Cerebellar cortex (tissue), 1 donor: ENCODE data around the gene CDKN1A.
A peak's percentile ranks its signal among the peaks of the same experiment; 100 is the strongest.

ENCODE experiments used
- DNase-seq: peaks from one replicate; pipeline ENCODE4 v3.0.0-alpha.2; 2015; ENCODE audit warnings: low spot score

The CDKN1A gene

GRCh38 chr6:36677753-36678487 lies 594 bp upstream of the CDKN1A start:
- peak; percentile 61 for DNase-seq

DNA sequence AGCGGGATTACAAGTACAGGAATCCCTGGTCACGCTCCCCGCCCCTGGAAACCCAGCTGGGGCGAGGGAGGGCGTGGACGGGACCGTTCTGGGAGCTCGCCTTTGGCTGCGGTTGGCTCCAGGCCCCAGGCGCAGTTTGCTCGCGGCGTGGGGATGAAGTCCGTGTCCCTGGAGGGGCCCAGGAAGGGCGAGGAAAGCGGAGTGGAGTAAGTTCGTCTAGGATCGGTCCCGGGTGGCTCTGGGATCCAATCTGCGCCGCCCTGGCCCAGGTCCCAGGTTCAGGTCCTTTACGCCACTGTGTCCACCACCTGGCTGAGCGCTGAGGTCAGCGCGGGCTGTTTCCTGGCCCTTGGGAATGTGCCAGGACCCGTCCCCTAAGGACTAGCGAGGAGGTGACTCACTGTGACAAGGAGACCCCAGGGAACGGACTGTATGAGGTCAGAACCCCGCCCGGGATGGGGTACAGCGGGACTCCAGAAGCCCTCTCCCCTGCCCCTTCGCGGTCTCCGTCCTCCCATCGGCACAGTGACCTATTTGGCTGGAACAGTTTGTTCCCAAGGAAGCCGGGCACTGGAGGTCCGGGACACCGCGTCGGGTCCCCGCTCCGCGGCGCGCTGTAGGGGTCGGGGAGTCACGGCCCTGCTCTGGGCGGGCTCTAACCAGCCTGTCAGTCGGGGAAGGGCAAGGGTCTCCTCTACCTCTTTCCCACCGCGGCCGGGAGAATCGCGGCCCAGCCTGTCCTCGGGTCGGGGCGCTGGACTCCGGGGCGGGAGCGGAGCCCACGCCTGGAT lies 724 bp downstream of the CDKN1A start:
- peak; percentile 35 for DNase-seq

- no peak for DNase-seq
These were observed 4.0 kb downstream of the CDKN1A start for GRCh38 chr6:36682328-36683144.

GRCh38 chr6:36683145-36683655 lies 4.7 kb downstream of the CDKN1A start:
- DNase-seq, result no peak

- no peak for DNase-seq
These were observed 5.3 kb downstream of the CDKN1A start for GRCh38 chr6:36683656-36684446.

DNA sequence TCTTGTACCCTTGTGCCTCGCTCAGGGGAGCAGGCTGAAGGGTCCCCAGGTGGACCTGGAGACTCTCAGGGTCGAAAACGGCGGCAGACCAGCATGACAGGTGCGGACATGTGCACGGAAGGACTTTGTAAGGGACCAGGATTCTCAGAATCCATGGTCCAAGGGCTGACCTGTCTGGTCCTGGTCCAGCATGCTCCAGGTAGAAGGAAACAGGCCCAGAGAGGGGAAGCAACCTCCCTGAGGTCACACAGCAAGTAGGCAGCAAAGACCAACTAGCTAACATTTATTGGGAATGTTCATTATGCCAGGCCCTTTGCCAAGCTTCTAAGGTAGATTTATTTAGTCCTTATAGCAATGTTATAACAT lies 5.9 kb downstream of the CDKN1A start:
- no peak for DNase-seq

- no peak for DNase-seq
These were observed 6.8 kb downstream of the CDKN1A start for GRCh38 chr6:36685166-36685924.

GRCh38 chr6:36685926-36686667 lies 7.6 kb downstream of the CDKN1A start:
- DNase-seq, result no peak

DNA sequence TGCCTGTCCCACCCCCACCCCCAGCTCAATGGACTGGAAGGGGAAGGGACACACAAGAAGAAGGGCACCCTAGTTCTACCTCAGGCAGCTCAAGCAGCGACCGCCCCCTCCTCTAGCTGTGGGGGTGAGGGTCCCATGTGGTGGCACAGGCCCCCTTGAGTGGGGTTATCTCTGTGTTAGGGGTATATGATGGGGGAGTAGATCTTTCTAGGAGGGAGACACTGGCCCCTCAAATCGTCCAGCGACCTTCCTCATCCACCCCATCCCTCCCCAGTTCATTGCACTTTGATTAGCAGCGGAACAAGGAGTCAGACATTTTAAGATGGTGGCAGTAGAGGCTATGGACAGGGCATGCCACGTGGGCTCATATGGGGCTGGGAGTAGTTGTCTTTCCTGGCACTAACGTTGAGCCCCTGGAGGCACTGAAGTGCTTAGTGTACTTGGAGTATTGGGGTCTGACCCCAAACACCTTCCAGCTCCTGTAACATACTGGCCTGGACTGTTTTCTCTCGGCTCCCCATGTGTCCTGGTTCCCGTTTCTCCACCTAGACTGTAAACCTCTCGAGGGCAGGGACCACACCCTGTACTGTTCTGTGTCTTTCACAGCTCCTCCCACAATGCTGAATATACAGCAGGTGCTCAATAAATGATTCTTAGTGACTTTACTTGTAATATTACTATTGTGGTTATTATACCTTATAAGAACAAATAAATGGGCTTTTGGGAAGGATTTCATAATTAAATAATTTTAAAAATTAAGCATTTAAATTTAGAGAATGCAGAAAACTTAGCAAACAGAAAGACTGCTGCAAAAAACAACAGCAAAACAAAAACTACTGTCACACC lies 8.4 kb downstream of the CDKN1A start:
- no peak for DNase-seq

GRCh38 chr6:36688063-36688738 lies 9.7 kb downstream of the CDKN1A start:
- no peak for DNase-seq

DNA sequence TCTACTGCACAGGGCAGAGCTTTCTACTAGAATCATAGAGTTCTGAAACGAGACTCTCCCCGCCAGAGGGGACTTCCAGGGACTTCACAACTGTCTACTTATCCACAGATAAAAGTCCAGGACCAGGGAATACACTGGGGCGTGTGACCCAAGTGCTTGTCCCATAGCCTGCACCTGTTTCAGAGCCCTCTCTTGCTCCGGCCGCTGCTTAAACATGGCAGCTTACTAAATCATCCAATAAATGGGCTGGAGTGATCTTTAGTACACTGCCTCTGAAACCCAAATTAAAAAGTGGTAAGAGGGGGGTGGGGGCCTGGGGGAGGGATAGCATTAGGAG lies 10.2 kb downstream of the CDKN1A start:
- no peak for DNase-seq

GRCh38 chr6:36691011-36691410 lies 12.5 kb downstream of the CDKN1A start:
- no peak for DNase-seq

DNA sequence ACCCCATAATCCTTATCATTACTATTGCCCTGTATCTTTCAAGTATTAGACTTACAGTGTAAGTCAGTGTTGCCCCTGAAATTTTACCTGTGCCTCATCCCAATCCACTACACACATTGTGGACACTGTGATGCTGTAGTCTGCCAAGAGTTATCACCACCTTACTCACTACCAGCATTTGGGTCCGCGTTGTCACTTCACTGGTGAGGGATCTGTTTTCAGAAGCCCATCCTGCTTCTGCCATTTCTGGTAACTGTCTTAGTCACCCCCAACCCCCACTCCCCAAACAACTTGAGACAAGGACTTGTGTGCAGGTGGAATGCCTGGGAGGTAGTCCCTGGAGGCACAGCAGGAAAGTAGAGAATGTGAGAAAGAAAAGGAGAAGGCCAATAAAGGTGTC lies 13.1 kb downstream of the CDKN1A start:
- DNase-seq, result no peak

DNA sequence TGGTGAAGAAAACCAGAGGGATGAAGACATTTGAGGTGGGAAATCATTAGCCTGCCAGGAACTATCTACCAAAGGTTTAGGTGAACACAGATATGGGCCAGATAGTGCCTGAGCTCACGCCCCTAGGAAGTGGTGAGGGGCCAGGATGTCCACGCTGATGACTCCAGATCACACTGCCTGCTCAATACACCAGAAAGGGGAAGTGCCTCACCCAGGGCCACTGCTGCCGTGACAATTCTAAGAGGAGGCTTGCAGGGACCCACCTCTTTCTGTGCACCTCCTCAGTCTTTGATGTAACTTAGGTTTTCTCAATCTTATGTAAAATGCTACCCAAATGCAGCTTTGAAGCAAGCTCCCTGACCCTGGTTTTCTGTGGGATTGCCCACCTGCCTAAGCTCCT lies 13.7 kb downstream of the CDKN1A start:
- DNase-seq, result no peak

- peak; percentile 80 for DNase-seq
These were observed 14.6 kb downstream of the CDKN1A start for GRCh38 chr6:36692861-36693702.

DNA sequence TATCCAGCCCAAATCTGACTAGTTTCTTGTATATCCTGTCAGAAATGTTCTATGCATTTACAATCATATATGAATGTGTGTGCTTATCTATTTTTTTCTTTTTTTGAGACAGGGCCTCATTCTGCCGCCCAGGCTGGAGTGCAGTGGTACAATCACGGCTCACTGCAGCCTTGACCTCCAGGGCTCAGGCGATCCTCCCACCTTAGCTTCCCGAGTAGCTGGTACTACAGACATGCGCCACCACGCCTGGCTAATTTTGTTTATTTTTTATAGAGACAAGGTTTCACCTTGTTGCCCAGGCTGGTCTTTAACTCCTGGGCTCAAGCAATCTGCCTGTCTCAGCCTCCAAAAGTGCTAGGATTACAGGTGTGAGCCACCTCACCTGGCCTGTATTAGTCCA lies 16.1 kb downstream of the CDKN1A start:
- no peak for DNase-seq

DNA sequence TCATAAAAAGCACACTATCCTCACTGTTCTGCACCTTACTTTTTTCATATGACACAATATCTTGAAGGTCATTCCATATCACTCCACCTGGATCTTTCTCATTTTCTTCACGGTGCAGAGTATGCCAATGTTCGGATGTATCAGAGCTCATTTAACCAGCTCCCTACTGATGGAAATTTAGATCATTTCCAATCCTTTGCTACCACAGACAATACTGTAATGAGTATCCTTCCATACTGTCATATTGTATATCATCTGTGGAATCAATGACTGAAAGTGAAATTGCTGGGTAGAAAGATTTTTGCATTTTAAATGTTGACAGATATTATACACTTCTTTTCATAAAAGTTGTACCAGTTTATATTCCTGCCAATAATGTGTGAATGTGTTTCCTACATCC lies 16.9 kb downstream of the CDKN1A start:
- DNase-seq, result no peak

DNA sequence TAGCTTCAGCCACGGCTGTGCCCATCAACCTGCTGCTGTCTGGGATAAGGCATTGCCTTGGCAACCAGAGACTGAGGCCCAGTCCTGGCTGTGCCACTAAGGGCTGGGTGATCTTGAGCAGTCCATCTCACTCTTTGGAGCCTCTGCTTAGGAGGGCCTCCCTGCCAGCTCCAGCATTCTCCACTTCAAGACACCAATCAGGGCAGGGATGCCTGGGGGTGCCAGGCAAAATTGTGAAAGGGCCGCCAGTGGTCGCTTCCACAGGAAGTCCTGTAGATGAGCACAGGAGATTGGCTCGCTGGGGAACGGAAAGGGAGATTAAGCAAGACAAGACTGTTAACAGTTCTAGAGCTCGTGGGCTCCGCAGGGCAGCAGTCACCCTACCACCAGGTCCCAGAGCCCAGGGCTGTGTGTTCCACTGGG lies 19.0 kb downstream of the CDKN1A start, which contains the start of gene RAB44:
RAB44 (plus strand) TSS at position 346 of the 423 bp plus-strand sequence. CDS start 6,410 bp downstream, outside the sequence.
- no peak for DNase-seq
